ENCODE results near the gene CES2.

Gene CES2

DNA sequence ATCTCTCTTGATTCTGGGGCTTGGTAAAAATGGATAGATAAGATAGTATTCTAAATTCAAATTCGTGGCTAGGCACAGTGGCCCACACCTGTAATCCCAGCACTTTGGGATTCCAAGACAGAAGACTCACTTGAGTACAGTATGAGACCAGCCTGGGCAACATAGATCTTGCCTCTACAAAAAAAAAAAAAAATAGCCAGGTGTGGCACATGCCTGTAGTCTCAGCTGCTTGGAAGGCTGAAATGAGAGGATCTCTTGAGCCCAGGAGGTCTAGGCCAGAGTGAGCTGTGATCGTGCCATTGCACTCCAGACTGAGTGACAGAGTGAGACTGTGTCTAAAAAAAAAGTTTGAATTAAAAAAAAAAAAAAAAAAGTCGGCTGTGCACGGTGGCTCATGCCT is 45.7 kb upstream of the CES2 start:
- no peak overlapping the region for H4K91ac ChIP-seq (ENCODE audit: low read length)
- H3K9ac ChIP-seq (ENCODE audit: low read length): no peak overlapping the region
- peaks cover 21 to 37% of the 10 kb centered on the region in 2 experiments for H3K36me3 ChIP-seq (ENCODE audit: control insufficient read depth in 1 of 2, insufficient read depth in 2 of 2, low read depth in 1 of 2, low read length in 2 of 2)
- no peak for DNase-seq
- no peak overlapping the region for H2BK15ac ChIP-seq (ENCODE audit: low read depth, poor library complexity, severe bottlenecking)
- no peak overlapping the region for H3K27ac ChIP-seq (ENCODE audit: low read length, poor library complexity, severe bottlenecking)
- H3K23ac ChIP-seq (ENCODE audit: low read length in 2 of 2): no peak overlapping the region
- no peaks in the 10 kb centered on the region for H3K9me3 ChIP-seq (ENCODE audit: control insufficient read depth, low read length)
- H4K8ac ChIP-seq (ENCODE audit: low read length): no peak overlapping the region
- no peak overlapping the region for H2AK5ac ChIP-seq (ENCODE audit: low read length, severe bottlenecking)
- H3K14ac ChIP-seq (ENCODE audit: low read length in 2 of 2): no peak overlapping the region
- H3K79me1 ChIP-seq (replicated peaks; ENCODE audit: low read length, poor library complexity, severe bottlenecking): peaks cover 28% of the 10 kb centered on the region
- no peak overlapping the region for H2BK5ac ChIP-seq (ENCODE audit: low read depth, low read length, poor library complexity, severe bottlenecking)
- H2BK120ac ChIP-seq (ENCODE audit: low read depth, low read length): no peak overlapping the region
- no peak overlapping the region for H3K18ac ChIP-seq (ENCODE audit: low read depth in 1 of 2, low read length in 2 of 2)
- no peak overlapping the region for H2BK12ac ChIP-seq (ENCODE audit: low read length in 2 of 2)
- 100% methylated on average over 2 of the region's 4 CpGs for WGBS
- no peak overlapping the region for H3K4me3 ChIP-seq (ENCODE audit: insufficient read depth in 1 of 2, low read depth in 1 of 2, low read length in 2 of 2)
- no peak overlapping the region for H3K4me2 ChIP-seq (ENCODE audit: low read length, poor library complexity, severe bottlenecking)
- H3K4ac ChIP-seq (ENCODE audit: low read depth in 1 of 2, low read length in 2 of 2): no peak overlapping the region
- no peak overlapping the region for H2AFZ ChIP-seq (ENCODE audit: low read depth, low read length)
- H3K27me3 ChIP-seq (ENCODE audit: control insufficient read depth in 1 of 2, insufficient read depth in 1 of 2, low read length in 2 of 2): no peaks in the 10 kb centered on the region
- peaks cover 8% of the 10 kb centered on the region for H3K4me1 ChIP-seq (ENCODE audit: control insufficient read depth, insufficient read depth, low read depth, low read length)

DNA sequence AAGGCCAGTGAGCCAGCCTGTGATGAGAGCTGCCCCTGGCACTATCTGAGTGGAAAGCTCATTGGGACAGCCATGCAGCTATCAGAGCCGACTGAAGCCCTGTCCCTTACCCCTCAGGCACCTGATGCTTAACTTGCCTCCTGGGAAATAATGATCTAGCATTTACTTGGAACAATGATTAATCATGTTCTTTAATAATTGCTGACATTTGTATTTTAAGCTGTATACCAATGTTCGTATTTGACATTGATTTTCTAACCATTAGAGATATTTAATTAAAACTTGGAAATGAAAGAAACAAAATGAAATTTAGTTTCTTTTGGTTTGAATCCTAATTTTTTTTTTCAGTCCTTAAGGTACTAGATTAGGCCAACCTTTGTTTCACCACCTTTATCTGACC is 44.5 kb upstream of the CES2 start:
- Histone ChIP-seq H3K27me3 (ENCODE audit: control insufficient read depth in 1 of 2, insufficient read depth in 1 of 2, low read length in 2 of 2) (no peaks in the 10 kb centered on the region), H3K36me3 (ENCODE audit: control insufficient read depth in 1 of 2, insufficient read depth in 2 of 2, low read depth in 1 of 2, low read length in 2 of 2) (peaks cover 10 to 25% of the 10 kb centered on the region in 2 experiments), H2BK15ac (ENCODE audit: low read depth, poor library complexity, severe bottlenecking) (no peak overlapping the region), H2AK5ac (ENCODE audit: low read length, severe bottlenecking) (no peak overlapping the region), H3K4me3 (ENCODE audit: insufficient read depth in 1 of 2, low read depth in 1 of 2, low read length in 2 of 2) (no peak overlapping the region), H2BK120ac (ENCODE audit: low read depth, low read length) (no peak overlapping the region), H3K9ac (ENCODE audit: low read length) (no peak overlapping the region), H3K23ac (ENCODE audit: low read length in 2 of 2) (no peak overlapping the region), H4K8ac (ENCODE audit: low read length) (no peak overlapping the region), H3K4ac (ENCODE audit: low read depth in 1 of 2, low read length in 2 of 2) (no peak overlapping the region), H4K91ac (ENCODE audit: low read length) (no peak overlapping the region), H3K27ac (ENCODE audit: low read length, poor library complexity, severe bottlenecking) (no peak overlapping the region), H3K9me3 (ENCODE audit: control insufficient read depth, low read length) (no peaks in the 10 kb centered on the region), H2AFZ (ENCODE audit: low read depth, low read length) (no peak overlapping the region), H3K4me2 (ENCODE audit: low read length, poor library complexity, severe bottlenecking) (no peak overlapping the region), H2BK5ac (ENCODE audit: low read depth, low read length, poor library complexity, severe bottlenecking) (no peak overlapping the region), H2BK12ac (ENCODE audit: low read length in 2 of 2) (no peak overlapping the region), H3K14ac (ENCODE audit: low read length in 2 of 2) (no peak overlapping the region), H3K79me1 (replicated peaks; ENCODE audit: low read length, poor library complexity, severe bottlenecking) (peaks cover 21% of the 10 kb centered on the region), H3K18ac (ENCODE audit: low read depth in 1 of 2, low read length in 2 of 2) (no peak overlapping the region), H3K4me1 (ENCODE audit: control insufficient read depth, insufficient read depth, low read depth, low read length) (peaks cover 7% of the 10 kb centered on the region)
- WGBS: 100% methylated on average over 1 of the region's 2 CpGs
- DNase-seq: no peak

DNA sequence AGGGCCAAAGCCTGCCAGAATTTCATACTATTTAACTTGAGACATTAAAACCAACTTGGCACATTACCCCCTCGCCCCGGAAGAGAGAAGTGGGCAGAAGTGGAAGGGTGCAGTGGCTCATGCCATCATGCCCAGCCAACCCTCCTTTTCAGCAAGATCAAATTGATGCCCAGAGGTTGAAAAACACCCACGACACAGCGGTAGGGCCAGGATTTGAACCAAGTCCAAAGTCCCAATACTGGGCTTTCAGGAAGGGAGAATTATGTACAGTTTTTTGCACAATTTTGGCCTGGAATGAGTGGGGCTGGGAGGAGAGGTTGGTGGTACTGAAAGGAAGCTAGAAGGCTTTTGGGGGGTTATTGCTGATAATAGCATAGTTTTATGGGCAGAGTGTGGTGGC is 44.0 kb upstream of the CES2 start:
- no peak overlapping the region for H2BK120ac ChIP-seq (ENCODE audit: low read depth, low read length)
- WGBS: 100% methylated on average over 4 of the region's 4 CpGs
- H3K27me3 ChIP-seq (ENCODE audit: control insufficient read depth in 1 of 2, insufficient read depth in 1 of 2, low read length in 2 of 2): no peaks in the 10 kb centered on the region

GRCh38 chr16:66891797-66892196 is 43.5 kb upstream of the CES2 start:
- peaks cover 7% of the 10 kb centered on the region for H3K4me1 ChIP-seq (ENCODE audit: control insufficient read depth, insufficient read depth, low read depth, low read length)
- WGBS: 83% methylated on average over 1 of the region's 6 CpGs
- H3K79me1 ChIP-seq (replicated peaks; ENCODE audit: low read length, poor library complexity, severe bottlenecking): peaks cover 17% of the 10 kb centered on the region
- no peak overlapping the region for H2BK120ac ChIP-seq (ENCODE audit: low read depth, low read length)
- H3K14ac ChIP-seq (ENCODE audit: low read length in 2 of 2): no peak overlapping the region
- H3K23ac ChIP-seq (ENCODE audit: low read length in 2 of 2): no peak overlapping the region
- H4K8ac ChIP-seq (ENCODE audit: low read length): no peak overlapping the region
- no peak overlapping the region for H2BK15ac ChIP-seq (ENCODE audit: low read depth, poor library complexity, severe bottlenecking)
- no peaks in the 10 kb centered on the region for H3K27me3 ChIP-seq (ENCODE audit: control insufficient read depth in 1 of 2, insufficient read depth in 1 of 2, low read length in 2 of 2)
- H3K36me3 ChIP-seq (ENCODE audit: control insufficient read depth in 1 of 2, insufficient read depth in 2 of 2, low read depth in 1 of 2, low read length in 2 of 2): peaks cover 10 to 15% of the 10 kb centered on the region in 2 experiments
- no peak overlapping the region for H3K18ac ChIP-seq (ENCODE audit: low read depth in 1 of 2, low read length in 2 of 2)
- no peak overlapping the region for H2BK12ac ChIP-seq (ENCODE audit: low read length in 2 of 2)
- H3K4ac ChIP-seq (ENCODE audit: low read depth in 1 of 2, low read length in 2 of 2): no peak overlapping the region
- H2AFZ ChIP-seq (ENCODE audit: low read depth, low read length): no peak overlapping the region
- no peak overlapping the region for H2BK5ac ChIP-seq (ENCODE audit: low read depth, low read length, poor library complexity, severe bottlenecking)
- H3K27ac ChIP-seq (ENCODE audit: low read length, poor library complexity, severe bottlenecking): no peak overlapping the region
- no peaks in the 10 kb centered on the region for H3K9me3 ChIP-seq (ENCODE audit: control insufficient read depth, low read length)
- H3K4me2 ChIP-seq (ENCODE audit: low read length, poor library complexity, severe bottlenecking): no peak overlapping the region
- no peak overlapping the region for H3K4me3 ChIP-seq (ENCODE audit: insufficient read depth in 1 of 2, low read depth in 1 of 2, low read length in 2 of 2)
- no peak overlapping the region for H2AK5ac ChIP-seq (ENCODE audit: low read length, severe bottlenecking)
- H4K91ac ChIP-seq (ENCODE audit: low read length): no peak overlapping the region
- H3K9ac ChIP-seq (ENCODE audit: low read length): no peak overlapping the region
- DNase-seq: no peak

More for the DNA sequence above, 44.0 kb upstream of the CES2 start:
- Histone ChIP-seq H3K4me2 (ENCODE audit: low read length, poor library complexity, severe bottlenecking) (no peak overlapping the region), H3K9ac (ENCODE audit: low read length) (no peak overlapping the region), H2AK5ac (ENCODE audit: low read length, severe bottlenecking) (no peak overlapping the region), H3K14ac (ENCODE audit: low read length in 2 of 2) (no peak overlapping the region), H2BK5ac (ENCODE audit: low read depth, low read length, poor library complexity, severe bottlenecking) (no peak overlapping the region), H2BK12ac (ENCODE audit: low read length in 2 of 2) (no peak overlapping the region), H2AFZ (ENCODE audit: low read depth, low read length) (no peak overlapping the region), H3K4me1 (ENCODE audit: control insufficient read depth, insufficient read depth, low read depth, low read length) (peaks cover 7% of the 10 kb centered on the region), H3K27ac (ENCODE audit: low read length, poor library complexity, severe bottlenecking) (no peak overlapping the region), H3K79me1 (replicated peaks; ENCODE audit: low read length, poor library complexity, severe bottlenecking) (peaks cover 21% of the 10 kb centered on the region), H4K8ac (ENCODE audit: low read length) (no peak overlapping the region), H2BK15ac (ENCODE audit: low read depth, poor library complexity, severe bottlenecking) (no peak overlapping the region), H4K91ac (ENCODE audit: low read length) (no peak overlapping the region), H3K23ac (ENCODE audit: low read length in 2 of 2) (no peak overlapping the region), H3K4ac (ENCODE audit: low read depth in 1 of 2, low read length in 2 of 2) (no peak overlapping the region), H3K18ac (ENCODE audit: low read depth in 1 of 2, low read length in 2 of 2) (no peak overlapping the region), H3K4me3 (ENCODE audit: insufficient read depth in 1 of 2, low read depth in 1 of 2, low read length in 2 of 2) (no peak overlapping the region), H3K36me3 (ENCODE audit: control insufficient read depth in 1 of 2, insufficient read depth in 2 of 2, low read depth in 1 of 2, low read length in 2 of 2) (peaks cover 10 to 19% of the 10 kb centered on the region in 2 experiments), H3K9me3 (ENCODE audit: control insufficient read depth, low read length) (no peaks in the 10 kb centered on the region)
- DNase-seq: no peak

Data from mesenchymal stem cell (in vitro differentiated cells and primary cell).